Measurements from ENCODE around the gene LSP1. TPM values are rescaled to one million over a fixed set of nuclear protein-coding genes. Genes with fewer than 3 reads are reported as not detected.
A peak's percentile ranks its signal among the peaks of the same experiment; 100 is the strongest.
"Not testable (repeated sequence)": the region's sequence is repeated elsewhere in the genome, so short reads cannot be mapped to it uniquely, and the experiment has no call there.

Gene LSP1
- total RNA-seq, 2 experiments from 2014 or later, result 668 to 687 TPM

GRCh38 chr11:1882265-1883238 lies 29.7 kb downstream of the LSP1 start:
- peaks cover 33% of the 10 kb centered on the region for H3K4me1 Mint-ChIP-seq
- DNase-seq, result peak; percentile 76
- H3K27me3 Mint-ChIP-seq, result no peaks in the 10 kb centered on the region
- peaks cover 9% of the 10 kb centered on the region for H3K36me3 Mint-ChIP-seq (ENCODE audit: low read depth)
- POLR2A ChIA-PET, result interaction anchor here (1.3 kb wide), 1 partner anchor 29 kb away, joined by 3 read pairs; no protein-coding TSS in a partner anchor
- H3K27ac Mint-ChIP-seq, result peak overlapping the region; percentile 41
- H3K4me3 Mint-ChIP-seq, result no peak overlapping the region
- H3K9me3 Mint-ChIP-seq, result no peaks in the 10 kb centered on the region
- CTCF ChIA-PET, result interaction anchor here (0.7 to 2.6 kb wide), 23 partner anchors 9 to 269 kb away, joined by 3 to 20 read pairs (median 5); partner anchors contain the start of genes LSP1, PRR33 and TNNT3

GRCh38 chr11:1883346-1884302 lies 30.7 kb downstream of the LSP1 start:
- H3K27me3 Mint-ChIP-seq, result no peaks in the 10 kb centered on the region
- ChIA-PET CTCF (interaction anchor here (0.6 to 2.6 kb wide), 13 partner anchors 8 to 1009 kb away, joined by 3 to 20 read pairs (median 6); partner anchors contain the start of gene PRR33), POLR2A (interaction anchor here (1.3 kb wide), 1 partner anchor 30 kb away, joined by 3 read pairs; no protein-coding TSS in a partner anchor)
- H3K27ac Mint-ChIP-seq, result peak overlapping the region; percentile 68
- H3K4me3 Mint-ChIP-seq, result no peak overlapping the region
- H3K36me3 Mint-ChIP-seq (ENCODE audit: low read depth), result peaks cover 19% of the 10 kb centered on the region
- DNase-seq, result no peak
- peaks cover 42% of the 10 kb centered on the region for H3K4me1 Mint-ChIP-seq
- no peaks in the 10 kb centered on the region for H3K9me3 Mint-ChIP-seq

DNA sequence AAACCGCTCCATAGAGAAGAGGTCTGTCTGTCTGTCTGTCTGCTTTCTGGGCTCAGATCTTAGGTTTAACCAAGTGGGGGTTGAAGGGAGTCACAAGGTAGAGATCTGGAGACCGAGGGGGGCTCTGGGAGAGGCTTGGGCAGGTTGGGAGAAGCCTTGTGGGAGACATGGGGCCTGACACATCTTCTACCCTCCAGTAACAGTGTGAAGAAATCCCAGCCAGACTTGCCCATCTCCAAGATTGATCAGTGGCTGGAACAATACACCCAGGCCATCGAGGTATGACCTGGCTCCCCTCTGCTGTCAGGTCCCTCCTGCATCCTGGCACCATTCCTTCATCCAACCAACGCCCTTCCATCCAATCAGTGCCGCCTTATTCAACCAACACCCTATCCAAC lies 31.4 kb downstream of the LSP1 start:
- CTCF ChIA-PET, result interaction anchor here (0.6 to 1.1 kb wide), 2 partner anchors 38 to 1009 kb away, joined by 3 read pairs; no protein-coding TSS in a partner anchor

GRCh38 chr11:1886551-1886950 lies 33.7 kb downstream of the LSP1 start:
- POLR2A ChIA-PET, H3K4me3 Mint-ChIP-seq, H3K9me3 Mint-ChIP-seq, DNase-seq, H3K27me3 Mint-ChIP-seq, CTCF ChIA-PET: not testable (repeated sequence)
- H3K4me1 Mint-ChIP-seq, result peaks cover 50% of the 10 kb centered on the region
- peaks cover 25% of the 10 kb centered on the region for H3K36me3 Mint-ChIP-seq (ENCODE audit: low read depth)
- peak overlapping the region; percentile 59 for H3K27ac Mint-ChIP-seq

More for the DNA sequence above, 31.4 kb downstream of the LSP1 start:
- Mint-ChIP-seq H3K4me1 (peaks cover 48% of the 10 kb centered on the region), H3K4me3 (no peak overlapping the region), H3K27ac (no peak overlapping the region), H3K36me3 (ENCODE audit: low read depth) (peaks cover 24% of the 10 kb centered on the region), H3K9me3 (no peaks in the 10 kb centered on the region), H3K27me3 (no peaks in the 10 kb centered on the region)
- POLR2A ChIA-PET, result no interaction called here
- DNase-seq, result no peak

GRCh38 chr11:1887451-1888346 lies 34.8 kb downstream of the LSP1 start:
- Mint-ChIP-seq H3K4me1 (peaks cover 48% of the 10 kb centered on the region), H3K9me3 (no peaks in the 10 kb centered on the region), H3K4me3 (peak overlapping the region; percentile 76), H3K27ac (peak overlapping the region; percentile 93), H3K36me3 (ENCODE audit: low read depth) (peaks cover 34% of the 10 kb centered on the region), H3K27me3 (no peaks in the 10 kb centered on the region)
- ChIA-PET POLR2A (interaction anchor here (0.7 to 1.0 kb wide), 2 partner anchors 36 to 112 kb away, joined by 3 read pairs; no protein-coding TSS in a partner anchor), CTCF (interaction anchor here (1.0 to 1.1 kb wide), 2 partner anchors 15 to 55 kb away, joined by 3 to 5 read pairs; no protein-coding TSS in a partner anchor)
- no peak for DNase-seq

DNA sequence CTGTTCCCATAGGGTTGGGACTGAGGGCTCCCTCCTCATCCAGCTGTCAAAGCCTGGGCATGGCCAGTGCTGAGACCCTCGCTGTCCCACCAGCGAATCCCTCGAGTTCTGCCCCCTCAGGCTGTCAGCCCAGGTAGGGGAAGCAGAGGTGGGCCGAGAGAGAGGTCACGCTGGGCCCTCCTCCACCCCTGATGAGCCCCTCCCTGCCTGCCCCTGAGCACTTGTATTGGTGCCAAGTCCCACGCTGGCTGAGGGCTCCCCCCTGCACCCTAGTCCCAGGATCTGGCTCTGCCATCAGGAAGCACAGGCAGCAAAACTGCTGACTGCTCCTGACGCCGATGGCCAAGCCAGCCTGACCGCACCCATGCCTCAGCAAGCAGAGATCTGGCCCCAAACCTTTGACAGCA lies 35.5 kb downstream of the LSP1 start:
- Mint-ChIP-seq H3K4me1 (peaks cover 52% of the 10 kb centered on the region), H3K36me3 (ENCODE audit: low read depth) (peaks cover 37% of the 10 kb centered on the region), H3K4me3 (peak overlapping the region; percentile 76), H3K27ac (peak overlapping the region; percentile 93), H3K27me3 (no peaks in the 10 kb centered on the region), H3K9me3 (no peaks in the 10 kb centered on the region)
- POLR2A ChIA-PET, result interaction anchor here (1.0 kb wide), 1 partner anchor 36 kb away, joined by 3 read pairs; no protein-coding TSS in a partner anchor
- no peak for DNase-seq
- CTCF ChIA-PET, result interaction anchor here (1.0 to 1.1 kb wide), 3 partner anchors 16 to 55 kb away, joined by 3 to 5 read pairs (median 5); no protein-coding TSS in a partner anchor

GRCh38 chr11:1888811-1889210 lies 35.9 kb downstream of the LSP1 start:
- peaks cover 56% of the 10 kb centered on the region for H3K4me1 Mint-ChIP-seq
- no peaks in the 10 kb centered on the region for H3K27me3 Mint-ChIP-seq
- POLR2A ChIA-PET, result interaction anchor here (0.6 to 1.0 kb wide), 2 partner anchors 37 to 40 kb away, joined by 3 read pairs; no protein-coding TSS in a partner anchor
- no peaks in the 10 kb centered on the region for H3K9me3 Mint-ChIP-seq
- CTCF ChIA-PET, result interaction anchor here (1.0 to 1.1 kb wide), 4 partner anchors 16 to 78 kb away, joined by 3 to 5 read pairs (median 4); no protein-coding TSS in a partner anchor
- H3K4me3 Mint-ChIP-seq, result peak overlapping the region; percentile 76
- peak overlapping the region; percentile 93 for H3K27ac Mint-ChIP-seq
- peaks cover 41% of the 10 kb centered on the region for H3K36me3 Mint-ChIP-seq (ENCODE audit: low read depth)
- no peak for DNase-seq

GRCh38 chr11:1889224-1889930 lies 36.5 kb downstream of the LSP1 start:
- Mint-ChIP-seq H3K36me3 (ENCODE audit: low read depth) (peaks cover 41% of the 10 kb centered on the region), H3K27me3 (no peaks in the 10 kb centered on the region), H3K4me3 (peak overlapping the region; percentile 76), H3K27ac (peak overlapping the region; percentile 93), H3K9me3 (no peaks in the 10 kb centered on the region), H3K4me1 (peaks cover 56% of the 10 kb centered on the region)
- ChIA-PET POLR2A (interaction anchor here (0.6 kb wide), 2 partner anchors 13 to 41 kb away, joined by 3 read pairs; no protein-coding TSS in a partner anchor), CTCF (interaction anchor here (1.0 to 3.5 kb wide), 4 partner anchors 28 to 77 kb away, joined by 3 to 18 read pairs (median 4); partner anchors contain the start of gene TNNT3)
- DNase-seq, result peak; percentile 87

DNA sequence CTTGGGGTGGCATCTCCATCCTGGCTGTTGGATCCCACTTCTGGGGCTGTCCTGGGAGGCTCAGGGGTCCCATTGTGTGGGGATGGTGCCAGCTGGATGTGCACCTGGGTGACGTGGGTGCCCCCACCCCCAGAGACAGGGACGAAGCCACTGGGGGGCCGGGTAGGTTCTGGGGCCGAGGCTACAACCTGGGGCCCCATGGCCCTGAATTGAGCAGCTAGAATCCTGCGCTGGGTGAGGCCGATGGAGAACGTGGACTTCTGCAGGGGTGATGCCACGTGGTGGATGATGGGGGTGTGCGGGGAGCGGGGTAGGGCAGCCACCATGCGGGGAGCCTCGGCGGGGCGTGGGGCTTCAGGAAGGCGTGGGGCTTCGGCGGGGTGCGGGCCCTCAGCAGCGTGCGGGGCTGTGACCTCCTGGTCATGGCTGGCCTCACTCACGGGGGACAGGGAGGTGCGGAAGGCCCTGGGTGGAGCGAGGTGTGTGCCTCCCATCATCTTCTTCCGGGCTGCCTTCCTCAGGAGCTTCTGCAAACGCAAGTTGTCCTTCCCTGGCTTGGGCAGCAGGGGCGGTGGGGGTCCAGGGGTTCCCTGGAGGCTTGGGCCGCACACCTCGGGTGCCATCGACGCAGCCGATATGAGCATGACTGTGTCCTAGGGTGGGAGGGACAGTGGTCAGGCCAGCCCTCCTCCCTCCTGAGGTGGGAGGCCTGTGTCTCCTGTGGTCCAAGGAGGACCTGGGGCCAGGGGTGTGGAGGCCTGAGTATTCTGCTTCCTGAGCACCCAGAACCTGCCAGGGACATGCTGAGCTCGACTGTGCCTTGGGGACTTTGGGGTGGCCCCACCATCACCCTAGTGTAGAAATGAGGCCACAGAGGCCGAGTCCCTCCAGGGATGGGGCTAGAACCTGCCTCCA lies 37.3 kb downstream of the LSP1 start:
- Mint-ChIP-seq H3K27me3 (no peaks in the 10 kb centered on the region), H3K4me1 (peaks cover 56% of the 10 kb centered on the region)
- POLR2A ChIA-PET, result interaction anchor here (0.6 kb wide), 1 partner anchor 14 kb away, joined by 3 read pairs; no protein-coding TSS in a partner anchor

More for the DNA sequence above, 37.3 kb downstream of the LSP1 start:
- no peak for DNase-seq
- Mint-ChIP-seq H3K36me3 (ENCODE audit: low read depth) (peaks cover 41% of the 10 kb centered on the region), H3K4me3 (peak overlapping the region; percentile 76), H3K27ac (peak overlapping the region; percentile 82), H3K9me3 (no peaks in the 10 kb centered on the region)
- CTCF ChIA-PET, result interaction anchor here (1.0 to 3.5 kb wide), 7 partner anchors 8 to 264 kb away, joined by 3 to 18 read pairs (median 4); partner anchors contain the start of gene TNNT3

Measured in activated CD4-positive, alpha-beta T cell treated with anti-CD3 and anti-CD28 coated beads, Interleukin-2, amount 10 ng/mL, durations not matched to agents 7 days and 5 days (primary cell).